ENCODE results near the gene FASLG. TPM values are rescaled to one million over a fixed set of nuclear protein-coding genes. Genes with fewer than 3 reads are reported as not detected.

Gene FASLG
- total RNA-seq, 2 donors from 2014 or later = not detected

DNA sequence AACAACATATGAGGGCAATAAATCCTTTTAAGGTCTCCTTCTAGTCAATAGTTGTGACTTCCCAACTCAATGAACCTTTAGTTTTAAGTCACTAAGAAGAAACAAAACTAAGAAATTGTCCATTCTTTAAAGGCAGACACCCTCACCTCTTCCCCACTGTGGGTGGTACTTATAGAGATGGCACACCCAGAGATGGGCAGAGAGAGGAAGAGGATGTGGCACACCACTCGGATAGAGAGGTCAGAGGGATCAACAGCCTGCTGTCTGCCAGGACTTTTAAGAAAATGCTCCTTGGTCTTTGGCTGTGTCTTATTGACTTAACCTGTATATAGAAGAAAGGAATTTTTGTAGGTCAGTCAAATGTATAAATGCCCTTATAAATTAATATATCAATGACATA is 45.1 kb downstream of the FASLG start:
- no peaks in the 10 kb centered on the region for H3K9me3 ChIP-seq
- no peaks in the 10 kb centered on the region for H3K4me1 ChIP-seq
- WGBS, 2 donors = 32 to 50% methylated on average over 1 of the region's 1 CpG
- H3K4me3 ChIP-seq = no peak overlapping the region
- H3K27ac ChIP-seq = no peak overlapping the region
- ATAC-seq (no peak), DNase-seq (no peak)
- TF ChIP-seq, protein P1, sequence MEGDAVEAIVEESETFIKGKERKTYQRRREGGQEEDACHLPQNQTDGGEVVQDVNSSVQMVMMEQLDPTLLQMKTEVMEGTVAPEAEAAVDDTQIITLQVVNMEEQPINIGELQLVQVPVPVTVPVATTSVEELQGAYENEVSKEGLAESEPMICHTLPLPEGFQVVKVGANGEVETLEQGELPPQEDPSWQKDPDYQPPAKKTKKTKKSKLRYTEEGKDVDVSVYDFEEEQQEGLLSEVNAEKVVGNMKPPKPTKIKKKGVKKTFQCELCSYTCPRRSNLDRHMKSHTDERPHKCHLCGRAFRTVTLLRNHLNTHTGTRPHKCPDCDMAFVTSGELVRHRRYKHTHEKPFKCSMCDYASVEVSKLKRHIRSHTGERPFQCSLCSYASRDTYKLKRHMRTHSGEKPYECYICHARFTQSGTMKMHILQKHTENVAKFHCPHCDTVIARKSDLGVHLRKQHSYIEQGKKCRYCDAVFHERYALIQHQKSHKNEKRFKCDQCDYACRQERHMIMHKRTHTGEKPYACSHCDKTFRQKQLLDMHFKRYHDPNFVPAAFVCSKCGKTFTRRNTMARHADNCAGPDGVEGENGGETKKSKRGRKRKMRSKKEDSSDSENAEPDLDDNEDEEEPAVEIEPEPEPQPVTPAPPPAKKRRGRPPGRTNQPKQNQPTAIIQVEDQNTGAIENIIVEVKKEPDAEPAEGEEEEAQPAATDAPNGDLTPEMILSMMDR (IDR thresholded peaks at IDR 0.05) = no peak
- TF ChIP-seq POLR2A (IDR thresholded peaks at IDR 0.05) = no peak
- intact Hi-C loops (cut with DNase I) = no loop called here
- H3K27me3 ChIP-seq = no peaks in the 10 kb centered on the region
- no peaks in the 10 kb centered on the region for H3K36me3 ChIP-seq (replicated peaks in 1 of 2; ENCODE audit: insufficient read depth in 1 of 2, low read depth in 2 of 2)

DNA sequence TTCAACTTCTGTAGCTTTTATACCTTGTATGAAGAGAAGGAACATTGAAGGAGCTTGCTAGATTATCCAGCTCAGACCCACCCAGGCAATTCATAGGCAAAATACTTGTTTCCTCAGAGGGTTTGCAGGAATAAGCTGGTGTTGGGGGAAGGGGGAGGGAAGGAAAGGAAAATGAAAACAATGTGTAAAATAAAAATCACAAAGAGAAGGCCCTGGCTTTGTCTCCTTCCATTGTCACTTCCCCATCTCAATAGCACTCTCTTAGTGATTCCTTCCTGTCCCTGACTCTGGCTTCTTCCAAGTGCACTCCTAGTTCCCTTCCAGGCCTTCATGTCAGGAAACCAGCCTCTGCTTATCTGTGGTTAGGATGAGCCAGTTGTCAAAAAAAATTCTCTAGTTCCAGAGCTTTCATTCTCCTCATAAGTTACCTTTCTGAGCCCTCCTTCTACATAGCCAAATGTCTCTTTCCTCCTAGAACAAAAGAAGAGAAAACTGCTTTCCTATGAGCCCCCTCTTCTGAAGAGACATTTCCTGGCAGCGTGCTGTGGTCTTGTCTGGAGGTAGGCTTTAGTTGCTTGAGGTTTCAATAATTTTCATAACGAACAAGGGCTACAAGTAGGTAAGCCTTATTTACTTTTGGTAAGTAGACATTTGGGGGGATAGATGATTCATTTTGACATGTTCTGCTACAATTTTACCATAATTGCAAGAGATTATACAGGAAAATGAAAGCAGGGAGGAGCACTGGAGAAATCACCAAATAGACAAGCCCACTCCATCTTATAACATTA is 45.7 kb downstream of the FASLG start:
- H3K4me3 ChIP-seq = no peak overlapping the region
- intact Hi-C loops (cut with DNase I) = no loop called here
- no peaks in the 10 kb centered on the region for H3K9me3 ChIP-seq
- 82 to 85% methylated on average over 2 of the region's 2 CpGs for WGBS, 2 donors
- no peak overlapping the region for H3K27ac ChIP-seq
- no peaks in the 10 kb centered on the region for H3K27me3 ChIP-seq
- TF ChIP-seq, protein P1 (IDR thresholded peaks at IDR 0.05) = no peak
- TF ChIP-seq POLR2A (IDR thresholded peaks at IDR 0.05) = no peak
- no peaks in the 10 kb centered on the region for H3K4me1 ChIP-seq
- ATAC-seq (no peak), DNase-seq (no peak)
- H3K36me3 ChIP-seq (replicated peaks in 1 of 2; ENCODE audit: insufficient read depth in 1 of 2, low read depth in 2 of 2) = no peaks in the 10 kb centered on the region

DNA sequence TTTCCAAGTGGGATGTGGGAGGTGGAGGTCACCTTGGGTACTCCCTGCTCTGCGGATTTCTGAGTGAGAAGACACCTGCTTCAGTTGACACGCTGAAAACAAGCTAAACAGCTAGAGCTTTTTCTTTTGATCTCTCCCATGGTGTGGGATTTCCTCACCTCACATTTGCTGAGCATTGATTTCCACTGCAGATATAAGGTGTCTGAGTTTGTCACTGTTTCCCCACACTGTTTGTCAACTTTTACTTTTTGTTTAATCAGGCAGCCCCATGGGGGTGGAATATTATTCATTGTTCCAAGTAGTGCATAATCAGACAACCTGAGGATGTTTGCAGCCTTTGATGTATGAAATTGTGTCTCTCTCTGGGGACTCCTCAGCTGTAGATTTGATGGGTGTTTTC is 49.5 kb downstream of the FASLG start:
- H3K36me3 ChIP-seq (replicated peaks in 1 of 2; ENCODE audit: insufficient read depth in 1 of 2, low read depth in 2 of 2) = no peaks in the 10 kb centered on the region
- ATAC-seq = no peak
- H3K4me1 ChIP-seq = no peaks in the 10 kb centered on the region
- no peak for DNase-seq
- H3K27ac ChIP-seq = no peak overlapping the region
- intact Hi-C loops (cut with DNase I) = no loop called here
- no peaks in the 10 kb centered on the region for H3K27me3 ChIP-seq
- no peak overlapping the region for H3K4me3 ChIP-seq
- 13 to 18% methylated on average over 2 of the region's 2 CpGs for WGBS, 2 donors
- TF ChIP-seq, protein P1 (IDR thresholded peaks at IDR 0.05) = no peak
- TF ChIP-seq POLR2A (IDR thresholded peaks at IDR 0.05) = no peak
- H3K9me3 ChIP-seq = no peaks in the 10 kb centered on the region

DNA sequence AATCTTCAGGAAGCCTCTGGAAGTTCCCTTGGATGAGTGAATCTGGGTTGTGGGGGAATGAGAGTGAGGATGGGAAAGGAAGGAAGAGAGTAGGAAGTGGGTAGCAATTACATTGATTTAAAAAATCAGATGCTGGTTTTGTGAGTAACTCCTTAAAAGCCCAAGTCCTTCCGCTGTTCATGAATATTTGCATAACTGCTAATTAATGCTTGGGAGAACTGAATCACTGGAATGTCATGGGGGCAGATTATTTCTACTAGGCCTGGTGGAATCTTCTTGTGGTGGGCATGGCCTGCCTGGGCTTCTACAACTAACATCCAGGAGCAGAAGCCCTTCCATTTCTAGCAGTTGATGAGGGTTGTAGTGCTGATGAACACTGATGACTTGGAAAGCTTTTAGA is 52.7 kb downstream of the FASLG start:
- WGBS, 2 donors = 96 to 100% methylated on average over 1 of the region's 1 CpG
- H3K27ac ChIP-seq = no peak overlapping the region
- TF ChIP-seq, protein P1 (IDR thresholded peaks at IDR 0.05) = no peak
- no peak for TF ChIP-seq POLR2A (IDR thresholded peaks at IDR 0.05)
- intact Hi-C loops (cut with DNase I) = no loop called here
- no peak for DNase-seq
- H3K27me3 ChIP-seq = no peaks in the 10 kb centered on the region
- H3K4me3 ChIP-seq = no peak overlapping the region
- no peaks in the 10 kb centered on the region for H3K9me3 ChIP-seq
- ATAC-seq = no peak
- H3K4me1 ChIP-seq = no peaks in the 10 kb centered on the region
- no peaks in the 10 kb centered on the region for H3K36me3 ChIP-seq (replicated peaks in 1 of 2; ENCODE audit: insufficient read depth in 1 of 2, low read depth in 2 of 2)

DNA sequence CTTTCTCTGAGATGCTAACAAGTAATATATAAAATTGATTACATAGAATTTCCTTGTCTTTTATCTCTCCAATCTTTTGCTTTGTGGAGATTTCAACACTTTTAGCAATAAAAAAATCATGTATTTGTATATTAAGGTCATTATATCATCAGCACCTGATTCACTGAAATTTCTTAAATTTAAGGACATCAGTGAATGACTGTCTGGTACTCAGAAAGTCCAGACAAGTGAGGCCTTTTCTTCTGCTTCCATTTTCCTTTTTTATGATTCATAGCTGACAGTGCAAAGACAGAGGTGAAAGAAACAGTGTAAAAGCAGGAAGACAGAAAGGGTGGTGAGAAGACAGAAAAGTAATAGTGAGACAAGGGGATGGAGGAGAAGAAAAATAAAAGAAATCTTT is 54.6 kb downstream of the FASLG start:
- intact Hi-C loops (cut with DNase I) = no loop called here
- DNase-seq = no peak
- TF ChIP-seq, protein P1 (IDR thresholded peaks at IDR 0.05) = no peak
- ATAC-seq = no peak
- Histone ChIP-seq H3K27me3 (no peaks in the 10 kb centered on the region), H3K4me3 (no peak overlapping the region), H3K36me3 (replicated peaks in 1 of 2; ENCODE audit: insufficient read depth in 1 of 2, low read depth in 2 of 2) (no peaks in the 10 kb centered on the region), H3K9me3 (no peaks in the 10 kb centered on the region), H3K4me1 (no peaks in the 10 kb centered on the region), H3K27ac (no peak overlapping the region)

All from body of pancreas (tissue), 4 donors.